Fibroblast of skin of right biceps (primary cell): ENCODE data around the gene IL17B.

Source experiments
- DNase-seq: peaks from one replicate; pipeline ENCODE4 v3.0.0-alpha.2; 2013

IL17B gene

DNA sequence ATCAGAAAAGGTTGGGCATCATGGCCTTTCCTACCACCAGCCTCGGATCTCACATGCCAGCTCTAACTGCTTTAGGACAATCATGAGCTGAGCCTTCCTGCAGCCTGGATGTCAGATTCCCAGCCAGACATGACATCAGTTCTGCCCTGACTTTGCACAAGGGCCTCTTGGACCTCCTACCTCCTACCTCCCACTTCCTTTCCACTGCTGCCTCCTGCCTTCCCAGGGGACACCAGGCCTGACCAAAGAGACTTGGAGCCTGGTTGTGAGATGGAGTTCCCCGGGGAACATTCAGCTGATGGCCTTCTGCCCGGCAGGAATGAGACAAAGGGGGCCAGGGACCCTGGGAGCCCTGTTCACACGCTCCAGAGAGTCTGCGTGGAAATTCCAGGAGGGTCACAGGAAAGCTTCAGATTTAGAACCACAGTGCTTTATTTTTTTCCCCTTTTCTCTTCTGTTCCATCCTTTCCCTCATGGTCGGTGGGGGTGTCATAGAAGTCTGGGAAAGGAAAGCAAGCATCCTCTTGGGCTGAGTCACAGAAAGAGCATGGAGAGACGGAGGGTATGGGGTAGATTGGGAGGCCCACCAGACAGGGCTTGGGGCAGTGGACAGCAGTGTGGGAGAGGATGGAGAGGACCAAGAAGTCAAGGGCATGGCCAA is 35.4 kb upstream of the IL17B start:
- peak; percentile 85 for DNase-seq

DNA sequence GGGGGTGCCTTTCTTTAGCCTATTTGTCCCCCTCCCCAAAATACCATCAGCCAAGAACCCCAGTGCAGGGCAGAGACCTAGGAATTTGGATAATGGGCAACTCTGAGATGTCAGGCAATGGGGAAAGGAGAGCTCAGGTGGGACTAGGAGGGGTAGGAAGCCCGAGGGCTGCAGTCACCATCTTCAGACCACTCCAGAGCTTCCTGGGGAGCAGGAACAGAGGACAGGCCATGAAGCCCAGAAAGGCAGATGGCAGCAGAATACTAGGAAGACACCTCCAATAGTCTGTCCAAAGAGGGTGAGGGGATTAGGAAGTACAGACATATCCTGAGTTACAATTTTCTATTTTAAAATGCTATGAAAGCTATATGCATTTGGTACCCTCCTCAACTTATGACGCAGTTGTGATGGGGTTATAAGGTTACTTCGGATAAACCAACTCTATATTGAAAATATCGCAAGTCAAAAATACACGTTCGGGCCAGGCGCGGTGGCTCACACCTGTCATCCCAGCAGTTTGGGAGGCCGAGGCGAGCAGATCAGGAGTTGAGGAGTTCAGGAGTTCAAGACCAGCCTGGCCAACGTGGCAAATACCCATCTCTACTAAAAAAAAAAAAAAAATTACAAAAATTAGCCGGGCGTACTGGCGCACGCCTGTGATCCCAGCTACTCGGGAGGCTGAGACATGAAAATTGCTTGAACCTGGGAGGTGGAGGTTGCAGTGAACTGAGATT is 34.6 kb upstream of the IL17B start:
- no peak for DNase-seq

DNA sequence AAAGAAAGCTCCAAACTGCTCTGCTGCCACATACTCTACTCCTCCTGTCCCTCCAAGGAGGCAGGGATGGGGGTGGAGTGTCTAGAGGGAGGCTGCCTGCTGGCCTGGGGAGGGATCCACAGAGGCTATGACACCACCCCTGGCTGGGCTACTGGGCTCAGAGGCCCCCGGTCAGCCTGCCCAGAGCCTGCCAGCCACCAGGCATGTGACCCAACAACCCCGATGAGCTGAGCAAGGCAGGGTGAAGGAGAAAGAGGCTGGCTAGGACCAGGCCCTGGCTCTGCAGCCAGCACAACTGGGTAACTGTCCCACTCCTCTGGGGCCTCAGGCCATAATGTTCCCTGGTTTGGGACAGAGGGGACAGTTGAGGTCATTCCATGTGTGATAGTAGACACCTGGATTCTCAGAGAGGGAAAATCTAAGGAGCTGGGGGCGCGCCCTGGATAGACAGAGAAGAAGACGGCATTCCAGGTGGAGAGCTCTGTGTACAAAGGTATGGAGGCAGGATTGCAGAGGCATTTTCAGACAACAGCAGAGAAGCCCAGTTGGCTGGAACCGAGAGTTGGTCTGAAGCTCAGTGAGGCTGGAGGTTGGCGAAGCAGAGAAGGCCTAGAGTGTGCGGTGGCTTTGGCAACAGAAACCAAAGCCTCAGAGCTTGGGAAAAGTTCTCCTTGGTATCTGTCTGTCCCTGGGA is 33.8 kb upstream of the IL17B start:
- DNase-seq, result peak; percentile 20

DNA sequence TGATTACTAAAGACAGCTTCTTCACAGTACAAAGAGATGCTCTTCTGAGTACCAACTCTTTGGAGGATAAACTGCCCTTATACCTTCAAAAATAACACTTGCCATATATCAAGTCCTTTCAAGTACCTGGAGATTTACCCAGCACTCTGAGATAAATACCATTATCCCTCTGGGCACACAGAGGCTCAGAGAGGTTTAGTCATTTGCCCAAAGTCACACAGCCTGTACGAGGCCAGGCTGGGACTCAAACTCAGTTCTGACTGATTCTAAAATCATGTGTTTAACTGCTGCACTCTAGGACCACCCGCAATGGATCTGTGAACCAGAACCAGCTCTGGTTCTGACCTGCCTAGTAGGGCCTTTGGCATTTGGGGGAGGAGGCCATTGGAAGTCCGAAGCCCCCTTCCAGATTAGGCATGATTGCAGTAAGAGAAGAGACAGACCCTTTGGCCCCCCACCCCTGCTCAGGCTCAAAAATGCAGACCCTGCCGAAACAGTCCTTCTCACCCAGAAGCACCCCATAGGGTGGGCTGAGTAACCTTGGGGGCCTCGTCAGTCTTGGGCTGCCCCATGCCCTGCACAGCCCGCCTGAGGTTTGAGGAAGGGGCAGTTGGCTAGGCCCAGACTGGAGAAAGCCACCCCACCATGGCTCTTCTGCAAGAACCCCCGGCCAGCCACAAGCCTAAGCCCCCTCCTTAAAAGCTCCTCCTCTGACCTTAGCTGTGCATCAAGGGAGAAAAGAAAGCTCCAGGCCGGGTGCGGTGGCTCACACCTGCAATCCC is 32.8 kb upstream of the IL17B start:
- DNase-seq, result no peak

DNA sequence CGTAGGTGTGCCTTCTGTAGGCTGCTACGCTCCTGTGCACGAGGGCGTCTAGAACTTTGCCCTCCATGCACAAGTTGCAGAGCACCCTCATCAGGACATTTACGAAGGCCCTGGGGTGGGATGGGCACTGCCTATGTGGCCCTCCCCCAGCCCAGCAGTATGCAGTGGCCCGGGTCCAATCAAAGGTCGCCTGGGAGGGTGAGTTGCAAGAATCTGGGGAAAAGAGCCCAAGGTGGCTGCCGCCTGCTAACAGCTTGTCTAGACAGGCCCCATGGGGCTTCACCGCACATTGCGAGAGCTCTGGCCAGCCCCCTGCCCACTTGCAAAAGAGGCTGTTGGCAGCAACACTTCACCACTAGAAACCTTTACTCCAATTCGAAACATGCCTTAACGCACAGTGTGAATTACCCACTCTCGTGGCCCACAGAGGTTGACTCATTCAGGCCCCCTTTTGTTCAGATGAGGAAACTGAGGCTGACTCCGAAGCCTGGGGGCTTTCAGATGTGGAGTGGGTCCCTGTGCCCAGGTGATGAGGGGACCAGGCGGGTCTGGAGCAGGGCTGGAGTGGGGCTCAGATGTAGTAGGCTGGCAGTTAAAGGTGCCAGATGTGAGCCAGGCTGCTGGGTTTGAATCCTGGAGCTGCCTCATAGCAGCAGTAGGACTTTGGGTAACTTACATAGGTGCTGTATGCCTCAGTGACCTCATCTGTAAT is 31.8 kb upstream of the IL17B start:
- peak; percentile 23 for DNase-seq

DNA sequence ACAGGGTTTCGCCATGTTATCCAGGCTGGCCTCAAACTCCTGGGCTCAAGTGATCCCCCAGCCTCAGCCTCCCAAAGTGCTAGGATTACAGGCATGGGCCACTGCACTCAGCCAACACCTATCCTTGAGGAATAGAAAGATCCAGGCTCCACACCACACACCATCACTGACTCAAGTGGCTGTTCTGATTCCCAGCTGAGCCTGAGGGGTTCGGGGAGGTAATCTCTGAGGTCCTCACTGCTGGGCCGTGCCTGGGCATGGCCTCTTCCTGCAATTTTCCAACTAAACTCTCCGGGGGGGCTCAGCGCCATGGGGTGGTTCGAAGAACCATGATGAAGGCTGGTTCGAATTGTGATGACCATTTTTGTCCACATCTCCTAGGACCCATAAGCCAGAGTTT is 31.0 kb upstream of the IL17B start:
- no peak for DNase-seq

DNA sequence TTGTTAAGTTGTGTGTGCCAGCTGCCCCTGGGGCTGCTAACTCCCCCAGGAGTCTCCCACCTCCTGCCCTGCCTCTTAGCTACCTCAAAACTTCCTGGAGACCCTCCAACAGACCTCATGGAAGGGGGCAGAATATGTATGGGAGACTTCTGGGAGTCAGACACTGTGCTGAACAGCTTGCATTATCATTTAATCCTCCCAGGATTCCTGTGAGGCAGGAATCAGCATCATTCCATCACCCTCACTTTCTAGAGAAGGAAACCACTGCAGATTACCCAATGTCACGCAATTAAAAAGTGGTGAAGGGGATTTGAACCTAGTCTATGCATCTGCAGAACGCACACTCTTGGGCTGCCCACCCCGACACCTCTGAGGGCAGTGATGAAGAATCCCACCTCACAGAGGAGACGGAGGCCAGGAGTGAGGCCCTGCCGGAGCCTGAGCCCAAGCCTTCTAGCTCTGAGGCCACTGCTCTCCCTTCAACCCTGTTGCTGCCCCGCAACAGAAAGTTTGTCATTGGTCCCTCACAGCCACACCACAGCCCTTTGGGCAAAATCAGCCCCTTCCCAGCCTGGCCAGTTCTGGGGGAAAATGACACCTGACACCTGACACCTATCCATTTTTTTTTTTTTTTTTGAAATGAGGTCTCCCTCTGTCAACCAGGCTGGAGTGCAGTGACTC is 30.3 kb upstream of the IL17B start:
- DNase-seq, result peak; percentile 31

DNA sequence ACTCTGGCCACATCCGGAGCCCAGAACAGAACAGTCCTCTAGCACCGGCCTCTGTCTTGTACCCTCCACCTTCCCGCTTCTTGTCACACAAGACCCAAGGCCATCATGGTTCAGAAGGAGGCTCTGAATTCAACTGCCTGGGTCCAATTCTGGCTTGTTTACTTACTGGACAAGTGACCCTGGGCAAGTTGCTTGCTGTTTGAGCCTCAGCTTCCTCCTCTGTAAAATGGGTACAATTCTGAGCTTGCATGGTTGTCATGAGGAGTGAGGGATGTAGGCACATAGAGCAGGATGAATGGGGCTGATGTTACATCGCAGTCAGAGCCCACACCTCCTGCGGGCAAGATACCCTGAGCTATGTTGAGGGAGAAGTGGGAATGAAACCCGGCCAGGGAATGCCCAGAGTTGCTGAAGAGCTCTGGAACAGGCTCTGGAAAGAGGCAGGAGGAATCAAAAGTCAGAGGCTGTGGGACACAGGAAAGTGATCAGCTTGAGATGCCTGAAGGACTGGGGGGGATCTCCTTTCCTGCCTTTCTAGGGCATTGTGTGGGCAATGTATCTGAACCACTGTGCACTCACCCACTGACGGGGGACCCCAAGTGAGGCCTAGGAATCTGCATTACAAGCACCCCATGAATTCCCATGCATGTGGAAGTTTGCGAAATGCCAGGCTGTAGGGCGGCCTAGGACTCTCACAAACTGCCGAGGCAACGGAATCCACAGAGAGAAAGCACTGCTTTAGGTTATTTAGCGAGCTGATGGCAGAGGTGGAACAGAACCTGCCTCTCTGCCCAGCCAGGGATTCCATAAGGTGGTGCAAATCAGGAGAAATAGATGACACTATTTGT is 29.4 kb upstream of the IL17B start:
- DNase-seq, result peak; percentile 20

DNA sequence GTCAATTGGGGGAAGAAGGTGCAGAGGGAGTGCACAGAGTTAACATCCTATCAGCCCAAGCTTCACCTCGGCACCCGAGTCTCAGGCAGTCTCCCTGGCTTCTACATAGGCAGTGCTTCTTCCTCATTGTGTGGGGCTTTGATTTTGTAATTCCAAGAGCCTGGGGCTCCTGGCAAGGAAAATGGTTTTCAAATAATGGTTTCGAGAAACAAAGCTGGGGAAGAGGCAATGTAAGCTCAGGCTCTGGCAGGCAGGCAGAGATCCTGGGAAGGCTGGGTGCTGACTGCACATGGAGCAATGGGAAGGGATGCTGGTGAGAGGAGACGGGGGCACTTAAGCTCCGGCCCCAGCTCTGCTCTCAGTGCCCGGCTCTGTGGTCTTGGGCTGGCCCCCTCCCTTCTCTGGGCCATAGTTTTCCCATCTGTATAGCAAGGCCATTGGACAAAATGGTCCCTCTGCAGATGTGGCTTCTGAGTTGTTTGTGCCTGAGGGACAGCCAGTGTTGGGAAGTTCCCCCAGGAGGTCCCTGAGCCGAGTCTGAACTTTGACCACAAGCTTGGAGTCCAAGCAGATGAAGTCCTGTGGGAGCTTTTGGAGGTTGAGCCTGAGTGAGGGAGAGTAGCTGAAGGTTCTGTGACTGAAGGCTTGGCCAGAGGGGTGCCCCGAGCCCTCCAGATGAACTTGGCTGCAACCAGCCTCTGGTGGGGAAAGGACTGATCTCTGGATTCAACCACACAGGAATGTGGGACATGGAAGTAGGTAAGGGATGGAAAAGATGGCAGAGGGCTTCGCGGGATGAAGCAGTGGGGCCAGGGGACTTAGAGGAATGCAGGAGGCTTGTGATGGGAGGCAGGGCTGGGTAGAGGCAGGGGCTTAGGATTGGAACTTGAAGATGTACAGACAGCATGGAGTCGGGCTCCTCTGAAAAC is 28.5 kb upstream of the IL17B start:
- DNase-seq, result peak; percentile 31

DNA sequence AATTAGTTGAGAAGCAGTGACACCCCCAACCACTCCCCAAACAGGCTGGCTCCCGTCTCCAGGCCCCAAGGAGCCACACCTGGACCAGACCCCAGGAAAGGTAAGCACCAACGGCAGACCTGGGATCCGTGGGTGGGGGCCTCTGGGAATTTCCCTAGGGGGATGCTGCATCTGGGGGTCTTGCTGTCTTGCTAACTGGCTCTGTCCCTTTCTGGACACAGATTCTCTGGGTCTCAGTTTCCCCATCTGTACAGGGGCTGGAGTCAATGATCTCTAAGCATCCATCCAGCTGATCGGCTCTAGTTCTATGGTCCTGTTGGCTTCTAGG is 27.9 kb upstream of the IL17B start:
- DNase-seq, result no peak

DNA sequence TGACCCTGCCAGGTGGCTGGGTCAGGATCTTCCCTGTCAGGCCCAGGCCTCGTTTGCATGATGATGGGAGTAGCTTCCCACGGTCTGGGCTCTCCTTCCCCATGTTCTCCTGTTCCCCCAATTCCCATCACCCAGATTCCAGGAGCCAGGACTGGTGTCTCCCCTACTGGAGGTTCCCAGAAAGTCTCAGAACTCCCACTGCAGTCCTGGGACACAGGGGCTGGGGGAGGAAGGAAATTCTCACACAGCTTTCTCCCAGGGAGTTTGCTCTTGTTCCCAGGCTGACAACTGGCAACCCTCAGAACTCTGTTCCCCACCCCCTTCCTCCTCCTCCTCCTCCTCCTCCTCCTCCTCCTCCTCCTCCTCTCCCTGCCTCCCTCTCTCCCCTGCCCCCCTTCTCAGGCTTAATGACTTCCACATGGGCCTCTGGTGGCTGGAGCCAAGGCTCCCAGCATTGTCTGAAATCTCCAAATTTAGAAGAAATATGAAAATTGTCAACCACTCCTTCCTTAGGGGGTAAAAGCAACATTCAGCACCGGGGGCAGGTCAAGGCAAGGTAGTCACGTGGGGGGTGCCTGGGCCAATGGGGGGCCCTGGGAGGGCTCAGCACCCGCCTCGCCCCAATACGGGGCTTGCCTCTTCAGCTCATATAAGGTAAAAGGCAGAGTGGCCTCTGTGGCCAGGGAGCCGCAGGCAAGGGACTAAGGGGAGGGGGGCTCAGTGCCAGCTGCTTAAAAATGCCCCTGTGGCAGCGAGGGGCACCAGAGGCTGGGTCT is 27.3 kb upstream of the IL17B start:
- DNase-seq, result peak; percentile 100

DNA sequence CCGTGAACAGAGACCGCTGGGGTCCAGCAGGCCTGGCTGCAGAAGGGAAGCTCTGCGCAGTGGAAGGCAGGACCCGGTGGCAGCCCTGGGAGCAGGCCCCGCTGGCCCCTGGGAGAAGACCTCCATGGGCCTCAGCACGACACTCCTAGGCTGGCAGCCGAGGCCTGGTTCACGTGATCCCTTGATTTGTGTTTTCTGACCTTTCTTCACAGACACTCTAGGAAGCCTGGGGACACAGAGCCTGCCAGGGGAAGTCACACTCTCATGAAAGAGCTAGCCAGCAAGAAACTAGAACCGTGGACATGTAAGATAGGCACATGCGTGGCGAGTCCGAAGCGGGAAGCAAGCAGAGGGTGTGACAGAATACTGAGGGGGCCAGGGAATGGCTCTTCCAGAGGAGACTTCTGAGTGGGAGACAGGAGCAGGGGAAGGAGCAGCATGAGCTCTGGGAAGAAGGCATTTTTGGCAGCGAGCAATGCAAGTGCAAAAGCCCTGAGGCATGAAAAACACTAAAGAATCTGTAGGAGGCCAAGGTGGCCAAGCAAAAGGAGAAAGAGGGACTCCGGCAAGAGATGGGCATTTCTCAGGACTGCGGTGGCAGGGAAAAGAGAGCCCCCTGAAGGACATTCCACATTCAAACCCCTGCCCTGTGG is 26.6 kb upstream of the IL17B start:
- DNase-seq, result peak; percentile 9

DNA sequence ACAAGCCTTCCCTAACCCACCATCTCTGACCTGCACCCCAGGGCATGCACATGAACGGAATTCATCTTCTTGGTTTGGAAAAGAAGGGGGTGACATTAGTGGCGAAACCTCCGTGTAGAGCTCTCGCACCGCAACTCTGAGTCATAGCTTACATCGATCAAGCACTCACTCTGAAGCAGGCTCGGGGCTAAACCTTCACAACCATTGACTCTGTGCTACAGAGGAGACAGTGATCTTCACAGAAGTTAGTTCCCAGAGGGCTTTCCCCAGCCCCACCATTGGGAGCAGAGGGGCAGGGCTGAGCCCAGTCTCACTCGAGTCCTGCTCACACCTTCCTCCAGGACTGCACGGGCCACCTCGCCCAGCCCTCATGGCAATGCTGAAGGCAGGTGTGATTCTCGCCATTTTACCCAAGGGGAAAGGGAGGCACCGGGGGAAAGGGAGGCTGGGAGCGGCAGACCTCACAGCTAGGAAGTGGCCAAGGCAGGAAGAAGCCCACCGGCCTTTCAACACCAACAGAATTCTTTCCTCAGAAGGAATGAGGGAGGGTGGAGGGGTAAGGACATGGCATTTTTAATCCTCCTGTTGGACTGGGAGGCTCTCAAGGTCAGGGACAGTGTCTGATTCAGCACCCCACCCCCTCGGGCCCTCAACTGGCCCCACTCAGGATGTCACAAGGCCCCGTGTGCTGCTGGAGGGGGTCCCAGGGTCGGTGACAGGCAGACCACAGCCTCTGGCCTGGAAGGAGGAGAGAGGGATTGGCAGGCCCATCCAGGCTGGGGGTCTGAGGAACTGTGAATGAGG is 25.9 kb upstream of the IL17B start:
- DNase-seq, result peak; percentile 98

DNA sequence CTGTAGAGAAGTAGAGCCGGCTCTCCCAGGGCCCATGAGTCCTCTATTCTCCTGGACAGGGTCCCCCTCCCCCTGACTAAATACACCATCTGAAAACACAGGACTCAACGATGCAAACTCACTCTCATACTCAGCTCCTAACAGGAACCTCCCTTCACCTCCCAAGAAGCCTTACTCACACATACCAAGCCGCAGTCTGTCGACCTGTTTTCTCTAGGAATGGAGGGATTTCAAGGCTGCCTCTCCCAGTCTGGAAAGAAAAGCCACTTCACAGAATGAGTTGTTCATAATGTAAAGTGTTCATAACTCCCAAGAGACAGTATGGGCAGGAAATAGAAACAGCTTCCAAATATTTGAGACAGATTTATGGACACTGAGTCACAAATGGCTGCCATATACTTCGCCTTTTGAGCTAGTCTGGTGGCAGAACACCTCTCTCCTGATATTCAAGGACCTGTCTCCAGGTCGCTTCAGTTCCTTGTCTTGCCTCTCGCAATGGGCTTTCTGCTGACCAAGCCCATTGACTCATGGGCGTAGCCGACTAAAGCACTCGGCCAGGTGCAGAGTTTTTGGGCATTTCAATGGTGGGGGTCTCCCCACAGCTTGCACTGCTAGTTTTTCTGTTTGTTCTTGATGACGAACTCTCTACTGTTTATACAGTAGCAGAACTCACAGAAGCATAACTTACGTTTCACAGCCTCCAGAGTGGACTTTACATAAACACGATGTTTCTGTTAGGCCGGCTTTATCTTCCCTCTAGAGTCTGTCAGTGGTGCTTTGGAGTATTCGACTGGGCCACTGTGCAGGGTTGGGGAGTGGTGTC is 25.0 kb upstream of the IL17B start:
- peak; percentile 100 for DNase-seq

DNA sequence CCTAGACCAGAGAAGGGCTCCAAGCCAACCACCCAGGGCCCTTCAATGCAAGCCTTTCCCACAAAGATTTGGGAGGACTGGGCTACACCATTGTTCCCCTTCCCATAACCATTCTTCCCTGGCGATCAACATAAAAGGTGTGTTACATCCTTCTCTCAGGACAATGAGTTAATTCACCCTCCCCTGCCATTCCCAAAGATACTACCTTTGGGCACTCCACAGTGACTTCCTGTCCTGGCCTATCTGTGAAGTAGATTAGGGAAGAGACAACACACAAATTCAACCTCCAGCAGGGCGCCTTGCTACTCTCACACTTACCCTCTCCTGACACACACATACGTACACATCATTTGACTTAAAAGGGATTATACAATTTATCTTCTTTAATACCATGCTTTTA is 23.2 kb upstream of the IL17B start:
- no peak for DNase-seq

DNA sequence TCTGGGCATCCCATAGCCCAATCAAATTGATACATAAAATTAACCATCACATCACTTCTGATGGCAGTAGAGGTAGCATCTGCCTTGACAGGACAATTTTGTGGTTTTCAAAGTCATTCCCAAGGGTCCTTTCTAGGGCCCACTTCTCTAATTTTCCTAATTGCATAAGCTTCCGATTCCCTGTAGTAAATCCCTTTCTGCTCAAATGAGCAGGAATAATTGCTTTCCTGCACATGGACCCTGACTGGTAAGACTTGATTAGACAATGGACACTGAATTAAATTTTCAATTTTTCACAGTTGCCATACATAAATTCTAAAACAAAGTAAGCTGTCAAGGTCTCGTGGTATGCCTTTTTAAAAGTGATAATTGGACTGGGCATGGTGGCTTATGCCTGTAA is 22.0 kb upstream of the IL17B start:
- DNase-seq, result no peak

DNA sequence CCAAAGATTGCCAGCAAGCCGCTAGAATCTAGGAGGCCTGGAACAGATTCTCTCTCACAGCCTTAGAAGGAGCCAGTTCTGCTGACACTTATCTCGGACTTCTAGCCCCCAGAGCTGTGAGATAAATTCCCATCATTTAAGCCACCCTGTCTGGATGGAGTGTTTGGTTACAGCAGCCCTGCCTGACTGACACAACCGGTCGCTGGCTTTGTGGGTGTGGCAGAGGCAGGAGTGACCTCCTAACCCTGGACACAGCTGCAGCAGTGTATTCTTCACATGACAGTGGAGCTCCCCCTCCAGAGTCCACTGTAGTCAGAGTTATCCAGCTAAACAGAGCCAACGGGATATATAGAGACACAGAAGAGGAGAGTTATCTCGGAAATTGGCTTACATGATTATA is 21.2 kb upstream of the IL17B start:
- peak; percentile 10 for DNase-seq
